Ovary (tissue), 3 donors: ENCODE measurements around the gene FAP.

Experiments used
- EP300 ChIP-seq: sonication (generic); formaldehyde crosslinking; IDR thresholded peaks from one replicate; pipeline ENCODE4 v1.6.1; 2017; ENCODE audit warnings: antibody characterized with exemption
- POLR2A ChIP-seq: fragments of 450-650 bp; IDR thresholded peaks from one replicate; pipeline ENCODE4 v1.6.1; 2017; ENCODE audit warnings: antibody characterized with exemption, mild to moderate bottlenecking, moderate library complexity
- TF ChIP-seq, protein P1 (sequence below), 3 donors: fragments of 450-650 bp in 2 of 3; fragments of 200-600 bp in 1 of 3; IDR thresholded peaks; one replicate each; pipeline versions ENCODE4 v1.5.1 to v1.8.0; 2016 to 2022; ENCODE audit warnings: antibody characterized with exemption in 3 of 3, mild to moderate bottlenecking in 1 of 3
- donor health status: DM: no; HTN: no; CAD: no.

DNA sequence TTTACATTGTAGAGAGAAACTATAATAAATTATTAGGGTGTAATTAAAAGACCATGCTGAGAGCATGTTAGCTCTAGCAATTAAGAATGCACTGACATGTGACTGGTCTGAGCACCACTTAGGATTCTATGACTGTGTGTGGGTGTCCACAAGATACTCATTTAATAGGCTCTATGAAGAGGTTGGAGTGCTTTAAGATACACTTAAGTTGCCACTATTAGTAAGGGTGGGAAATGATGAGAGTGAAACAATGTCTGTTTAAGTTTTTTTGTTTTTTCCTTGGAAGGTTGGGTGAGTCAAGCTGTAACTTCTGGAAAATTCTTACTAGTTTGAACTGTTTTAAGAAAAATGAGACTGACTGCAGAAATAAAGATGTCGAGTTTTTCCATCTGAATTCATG lies 1.8 kb upstream of the FAP start:
- TF ChIP-seq, protein P1, sequence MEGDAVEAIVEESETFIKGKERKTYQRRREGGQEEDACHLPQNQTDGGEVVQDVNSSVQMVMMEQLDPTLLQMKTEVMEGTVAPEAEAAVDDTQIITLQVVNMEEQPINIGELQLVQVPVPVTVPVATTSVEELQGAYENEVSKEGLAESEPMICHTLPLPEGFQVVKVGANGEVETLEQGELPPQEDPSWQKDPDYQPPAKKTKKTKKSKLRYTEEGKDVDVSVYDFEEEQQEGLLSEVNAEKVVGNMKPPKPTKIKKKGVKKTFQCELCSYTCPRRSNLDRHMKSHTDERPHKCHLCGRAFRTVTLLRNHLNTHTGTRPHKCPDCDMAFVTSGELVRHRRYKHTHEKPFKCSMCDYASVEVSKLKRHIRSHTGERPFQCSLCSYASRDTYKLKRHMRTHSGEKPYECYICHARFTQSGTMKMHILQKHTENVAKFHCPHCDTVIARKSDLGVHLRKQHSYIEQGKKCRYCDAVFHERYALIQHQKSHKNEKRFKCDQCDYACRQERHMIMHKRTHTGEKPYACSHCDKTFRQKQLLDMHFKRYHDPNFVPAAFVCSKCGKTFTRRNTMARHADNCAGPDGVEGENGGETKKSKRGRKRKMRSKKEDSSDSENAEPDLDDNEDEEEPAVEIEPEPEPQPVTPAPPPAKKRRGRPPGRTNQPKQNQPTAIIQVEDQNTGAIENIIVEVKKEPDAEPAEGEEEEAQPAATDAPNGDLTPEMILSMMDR (IDR thresholded peaks at IDR 0.05): no peak
- TF ChIP-seq POLR2A (no peak), EP300 (no peak)
